Testis (tissue), 2 donors: Measurements from ENCODE around the gene UNC5CL.

ENCODE experiments used
- CTCF ChIP-seq, 3 experiments: fragments of 450-650 bp in 2 of 3; fragments of 200-600 bp in 1 of 3; sonication (generic) in 1 of 3; IDR thresholded peaks; one replicate each; pipeline ENCODE4 v1.5.1; 2016 to 2019; ENCODE audit warnings: antibody characterized with exemption in 3 of 3, mild to moderate bottlenecking in 2 of 3, moderate library complexity in 1 of 3
- POLR2A ChIP-seq: fragments of 450-650 bp; IDR thresholded peaks from one replicate; pipeline ENCODE4 v1.6.1; 2017; ENCODE audit warnings: antibody characterized with exemption, mild to moderate bottlenecking, moderate library complexity

- no peak for TF ChIP-seq POLR2A
- no peak for TF ChIP-seq CTCF (IDR thresholded peaks at IDR 0.05)
Measured at GRCh38 chr6:41072836-41073202, 33.8 kb upstream of the UNC5CL start, which contains the start of gene NFYA.
